Measurements from ENCODE around the gene DSCAM. TPM values are rescaled to one million over a fixed set of nuclear protein-coding genes. Genes with fewer than 3 reads are reported as not detected.

Gene DSCAM
- total RNA-seq, 1 donor from 2014 or later = 0.06 TPM

GRCh38 chr21:40244981-40245380, 602.0 kb downstream of the DSCAM start:
- H3K36me3 ChIP-seq = no peaks in the 10 kb centered on the region
- peaks cover 4% of the 10 kb centered on the region for H3K9me3 ChIP-seq
- H3K4me3 ChIP-seq = no peak overlapping the region
- H3K27ac ChIP-seq = no peak overlapping the region
- no peak for ATAC-seq
- no peaks in the 10 kb centered on the region for H3K4me1 ChIP-seq
- H3K27me3 ChIP-seq (ENCODE audit: low read depth) = no peaks in the 10 kb centered on the region
- intact Hi-C loops (cut with DNase I) = no loop called here
- TF ChIP-seq CTCF (IDR thresholded peaks at IDR 0.05) = no peak
- DNase-seq = no peak

GRCh38 chr21:40243685-40244084, 603.3 kb downstream of the DSCAM start:
- intact Hi-C loops (cut with DNase I) = no loop called here
- H3K36me3 ChIP-seq = no peaks in the 10 kb centered on the region
- no peak overlapping the region for H3K4me3 ChIP-seq
- H3K27ac ChIP-seq = no peak overlapping the region
- ATAC-seq (no peak), DNase-seq (no peak)
- H3K27me3 ChIP-seq (ENCODE audit: low read depth) = no peaks in the 10 kb centered on the region
- no peaks in the 10 kb centered on the region for H3K4me1 ChIP-seq
- TF ChIP-seq CTCF (IDR thresholded peaks at IDR 0.05) = no peak
- H3K9me3 ChIP-seq = peaks cover 4% of the 10 kb centered on the region

- TF ChIP-seq CTCF (IDR thresholded peaks at IDR 0.05) = no peak
- no peaks in the 10 kb centered on the region for H3K36me3 ChIP-seq
- H3K4me3 ChIP-seq = no peak overlapping the region
- H3K27ac ChIP-seq = no peak overlapping the region
- intact Hi-C loops (cut with DNase I) = no loop called here
- H3K9me3 ChIP-seq = peaks cover under 1% of the 10 kb centered on the region
- no peak for DNase-seq
- no peak for ATAC-seq
- no peaks in the 10 kb centered on the region for H3K4me1 ChIP-seq
- no peaks in the 10 kb centered on the region for H3K27me3 ChIP-seq (ENCODE audit: low read depth)
Observed at GRCh38 chr21:40242586-40243265, 604.2 kb downstream of the DSCAM start.

- DNase-seq (no peak), ATAC-seq (no peak)
- Histone ChIP-seq H3K27me3 (ENCODE audit: low read depth) (no peaks in the 10 kb centered on the region), H3K27ac (no peak overlapping the region), H3K4me3 (no peak overlapping the region), H3K9me3 (no peaks in the 10 kb centered on the region), H3K4me1 (no peaks in the 10 kb centered on the region), H3K36me3 (no peaks in the 10 kb centered on the region)
- TF ChIP-seq CTCF (IDR thresholded peaks at IDR 0.05) = no peak
- intact Hi-C loops (cut with DNase I) = no loop called here
Observed at GRCh38 chr21:40235528-40235927, 611.4 kb downstream of the DSCAM start.

- intact Hi-C loops (cut with DNase I) = no loop called here
- Histone ChIP-seq H3K4me1 (no peaks in the 10 kb centered on the region), H3K36me3 (no peaks in the 10 kb centered on the region), H3K9me3 (no peaks in the 10 kb centered on the region), H3K27me3 (ENCODE audit: low read depth) (no peaks in the 10 kb centered on the region), H3K27ac (no peak overlapping the region), H3K4me3 (no peak overlapping the region)
- TF ChIP-seq CTCF (IDR thresholded peaks at IDR 0.05) = no peak
- DNase-seq (no peak), ATAC-seq (no peak)
Observed at GRCh38 chr21:40231979-40232378, 615.0 kb downstream of the DSCAM start.

Measured in lower lobe of right lung (tissue), 2 donors.